SU-DHL-6 (cell line): ENCODE data around the gene HOXB5.

Experiments
- H2AFZ ChIP-seq: fragments of 200-600 bp; sonication (generic); 2 replicates; pipeline ENCODE4 v1.6.1; 2014; ENCODE audit warnings: low read depth, mild to moderate bottlenecking, moderate library complexity, mixed read lengths, antibody characterized with exemption, low read length; ENCODE audit not compliant: severe bottlenecking
- H3F3A ChIP-seq: fragments of 200-600 bp; shearing (Covaris generic); 2 replicates; pipeline ENCODE4 v1.6.0; 2016; ENCODE audit warnings: antibody characterized with exemption, mild to moderate bottlenecking; ENCODE audit not compliant: insufficient read depth
- H3K27ac ChIP-seq: fragments of 200-600 bp; sonication (generic); 2 replicates; pipeline ENCODE4 v1.5.1; 2016; ENCODE audit warnings: low read depth, mild to moderate bottlenecking, low read length, moderate library complexity, mixed read lengths
- H3K27me3 ChIP-seq: fragments of 200-600 bp; sonication (generic), shearing (Covaris generic); 2 replicates; pipeline ENCODE4 v1.6.0; 2014; ENCODE audit warnings: mild to moderate bottlenecking, low read length
- H3K36me3 ChIP-seq: fragments of 200-600 bp; sonication (generic); 2 replicates; pipeline ENCODE4 v1.6.1; 2014; ENCODE audit warnings: mild to moderate bottlenecking, low read length, mixed read lengths
- H3K4me2 ChIP-seq: fragments of 300-600, 200-600 bp; shearing (Covaris generic), sonication (generic); 2 replicates; pipeline ENCODE4 v1.6.0; 2014; ENCODE audit warnings: low read length, low read depth, mild to moderate bottlenecking; ENCODE audit not compliant: poor library complexity, severe bottlenecking
- H3K4me3 ChIP-seq: fragments of 200-600 bp; sonication (generic); 2 replicates; pipeline ENCODE4 v1.5.1; 2014; ENCODE audit warnings: antibody characterized with exemption, low read length, mild to moderate bottlenecking, mixed read lengths; ENCODE audit not compliant: insufficient read depth, poor library complexity, severe bottlenecking
- H3K79me2 ChIP-seq: fragments of 200-600 bp; sonication (generic); 2 replicates; pipeline ENCODE4 v1.6.1; 2014; ENCODE audit warnings: mild to moderate bottlenecking, low read length, moderate library complexity; ENCODE audit not compliant: insufficient read depth
- H3K9ac ChIP-seq: fragments of 200-600 bp; sonication (generic); 2 replicates; pipeline ENCODE4 v1.7.0; 2014; ENCODE audit warnings: mild to moderate bottlenecking, low read length
- H3K9me2 ChIP-seq: fragments of 200-600 bp; sonication (generic); replicated peaks from 2 replicates; pipeline ENCODE4 v1.6.1; 2014; ENCODE audit warnings: low read length; ENCODE audit not compliant: insufficient read depth
- H3K9me3 ChIP-seq: fragments of 200-600 bp; sonication (generic); 2 replicates; pipeline ENCODE4 v1.6.1; 2014; ENCODE audit warnings: low read length, mixed read lengths; ENCODE audit not compliant: insufficient read depth
- H4K20me1 ChIP-seq: fragments of 200-600 bp; sonication (generic); 2 replicates; pipeline ENCODE4 v1.6.1; 2014; ENCODE audit warnings: low read depth, mild to moderate bottlenecking, antibody characterized with exemption, low read length, moderate library complexity, mixed read lengths
- CTCF ChIP-seq: fragments of 200-600 bp; sonication (generic); IDR thresholded peaks from one replicate; pipeline ENCODE4 v1.5.1; 2017; ENCODE audit warnings: antibody characterized with exemption, mild to moderate bottlenecking, low read length, moderate library complexity; ENCODE audit not compliant: insufficient read depth, poor library complexity, severe bottlenecking
- EZH2phosphoT487 ChIP-seq: fragments of 200-600 bp; sonication (generic), shearing (Covaris generic); conservative IDR thresholded peaks from 2 replicates; pipeline ENCODE4 v1.6.1; 2018; ENCODE audit warnings: mild to moderate bottlenecking, antibody characterized with exemption, low read length, moderate library complexity, mixed read lengths

Gene HOXB5

GRCh38 chr17:48604770-48605329, 11.3 kb upstream of the HOXB5 start, which contains the start of gene HOXB6:
Gene HOXB6, minus strand, starts transcription at chr17:48604986. Its CDS starts 6,836 bp downstream, at chr17:48598150.
- Histone ChIP-seq H3F3A (no peaks in the 10 kb centered on the region), H3K4me2 (no peak within 1 kb of the TSS), H3K27me3 (no peaks in the 10 kb centered on the region), H3K9ac (no peak within 1 kb of the TSS), H3K79me2 (no peaks in the 10 kb centered on the region), H2AFZ (no peak within 1 kb of the TSS), H4K20me1 (no peaks in the 10 kb centered on the region), H3K9me2 (no peaks in the 10 kb centered on the region), H3K36me3 (no peaks in the 10 kb centered on the region), H3K27ac (no peak within 1 kb of the TSS), H3K9me3 (no peaks in the 10 kb centered on the region), H3K4me3 (no peak within 1 kb of the TSS)
- TF ChIP-seq EZH2phosphoT487 (no peak), CTCF (no peak)

- TF ChIP-seq EZH2phosphoT487, result no peak
- TF ChIP-seq CTCF, result no peak
- Histone ChIP-seq H3K27ac (no peak overlapping the region), H3K27me3 (no peaks in the 10 kb centered on the region), H3K4me3 (no peak overlapping the region), H3K4me2 (no peak overlapping the region), H3K9me3 (no peaks in the 10 kb centered on the region), H3K9me2 (no peaks in the 10 kb centered on the region), H4K20me1 (no peaks in the 10 kb centered on the region), H3K79me2 (no peaks in the 10 kb centered on the region), H3K36me3 (no peaks in the 10 kb centered on the region), H3F3A (no peaks in the 10 kb centered on the region), H2AFZ (no peak overlapping the region), H3K9ac (no peak overlapping the region)
Measured at GRCh38 chr17:48603959-48604769, 10.6 kb upstream of the HOXB5 start.

- TF ChIP-seq EZH2phosphoT487, result no peak
- no peak for TF ChIP-seq CTCF
- H3K4me3 ChIP-seq, result no peak overlapping the region
- no peak overlapping the region for H2AFZ ChIP-seq
- no peaks in the 10 kb centered on the region for H4K20me1 ChIP-seq
- H3K9me2 ChIP-seq, result no peaks in the 10 kb centered on the region
- H3K9me3 ChIP-seq, result no peaks in the 10 kb centered on the region
- H3K9ac ChIP-seq, result no peak overlapping the region
- H3K79me2 ChIP-seq, result no peaks in the 10 kb centered on the region
- H3K36me3 ChIP-seq, result no peaks in the 10 kb centered on the region
- H3K27me3 ChIP-seq, result no peaks in the 10 kb centered on the region
- H3F3A ChIP-seq, result no peaks in the 10 kb centered on the region
- H3K4me2 ChIP-seq, result no peak overlapping the region
- no peak overlapping the region for H3K27ac ChIP-seq
Measured at GRCh38 chr17:48601539-48602425, 8.2 kb upstream of the HOXB5 start.
